ENCODE results near the gene ZNF155. TPM values are rescaled to one million over a fixed set of nuclear protein-coding genes. Genes with fewer than 3 reads are reported as not detected.
A peak's percentile ranks its signal among the peaks of the same experiment; 100 is the strongest.

ZNF155 gene
- total and polyA plus RNA-seq, 8 donors = 7.2 to 20.6 (median 17.0) TPM

DNA sequence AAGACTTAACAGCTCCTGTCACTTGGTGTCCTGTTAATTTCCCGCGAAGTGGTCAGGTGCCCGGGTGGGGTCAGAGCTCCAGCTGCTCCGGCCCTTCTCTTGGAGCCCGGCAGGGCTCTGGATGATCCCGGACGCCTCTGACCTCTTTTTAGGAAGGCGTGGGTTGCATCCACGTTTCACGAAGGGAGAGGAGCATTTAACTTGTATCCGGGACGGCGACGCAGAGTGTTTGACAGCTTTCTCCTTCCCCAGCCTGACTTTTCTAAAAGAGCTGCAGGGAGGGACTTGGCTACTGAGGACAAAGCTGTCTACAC lies 656 bp downstream of the ZNF155 start:
- DNase-seq = peak in 2 of 4 donors; percentile 38 to 64
- intact Hi-C loops (cut with DNase I) = no loop called here

GRCh38 chr19:43997631-43998290 lies 13.8 kb downstream of the ZNF155 start:
- ATAC-seq = no peak
- no peak for DNase-seq
- H3K36me3 ChIP-seq = peaks cover 0 to 51% of the 10 kb centered on the region in 2 donors
- TF ChIP-seq CTCF (IDR thresholded peaks at IDR 0.05) = no peak
- H3K4me3 ChIP-seq = no peak overlapping the region
- H3K4me1 ChIP-seq = peaks cover 3 to 6% of the 10 kb centered on the region in 2 donors
- no peak overlapping the region for H3K27ac ChIP-seq
- no peaks in the 10 kb centered on the region for H3K27me3 ChIP-seq
- intact Hi-C loops (cut with DNase I) = no loop called here
- peaks cover 0 to 42% of the 10 kb centered on the region in 2 donors for H3K9me3 ChIP-seq

More for the DNA sequence above, 656 bp downstream of the ZNF155 start:
- Histone ChIP-seq H3K4me1 (peaks cover 0 to 15% of the 10 kb centered on the region in 2 donors), H3K27ac (peak overlapping the region; percentile 50 to 53), H3K4me3 (peak overlapping the region; percentile 71 to 77), H3K36me3 (peaks cover 0 to 18% of the 10 kb centered on the region in 2 donors), H3K27me3 (no peaks in the 10 kb centered on the region), H3K9me3 (peaks cover 0 to 38% of the 10 kb centered on the region in 2 donors)
- no peak for TF ChIP-seq CTCF (IDR thresholded peaks at IDR 0.05)
- peak; percentile 65 for ATAC-seq

DNA sequence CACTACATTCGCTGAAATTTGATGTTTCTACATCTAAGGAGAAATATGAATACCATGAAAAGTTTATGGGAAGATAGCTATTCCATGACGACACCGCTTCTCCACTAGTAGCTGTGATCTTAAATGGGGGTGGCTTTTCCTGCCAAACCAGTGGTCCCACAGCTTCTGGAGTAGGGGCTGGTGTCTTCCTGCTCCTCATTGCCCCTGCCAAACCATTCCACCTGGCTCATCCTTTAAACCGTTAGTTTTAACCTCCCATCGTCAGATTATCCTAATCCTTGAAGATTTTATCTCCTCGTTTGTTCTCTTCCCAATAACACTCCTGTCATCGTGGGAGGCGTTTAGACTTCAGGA lies 18.2 kb downstream of the ZNF155 start:
- ATAC-seq (no peak), DNase-seq (peak in 2 of 4 donors; percentile 3 to 5)
- Histone ChIP-seq H3K9me3 (peaks cover 0 to 31% of the 10 kb centered on the region in 2 donors), H3K36me3 (peaks cover 0 to 14% of the 10 kb centered on the region in 2 donors), H3K27ac (peak overlapping the region; percentile 27 to 74), H3K27me3 (no peaks in the 10 kb centered on the region), H3K4me1 (peaks cover 3 to 35% of the 10 kb centered on the region in 2 donors), H3K4me3 (peak overlapping the region; percentile 65 to 67)
- intact Hi-C loops (cut with DNase I) = no loop called here
- TF ChIP-seq CTCF (IDR thresholded peaks at IDR 0.05) = no peak

DNA sequence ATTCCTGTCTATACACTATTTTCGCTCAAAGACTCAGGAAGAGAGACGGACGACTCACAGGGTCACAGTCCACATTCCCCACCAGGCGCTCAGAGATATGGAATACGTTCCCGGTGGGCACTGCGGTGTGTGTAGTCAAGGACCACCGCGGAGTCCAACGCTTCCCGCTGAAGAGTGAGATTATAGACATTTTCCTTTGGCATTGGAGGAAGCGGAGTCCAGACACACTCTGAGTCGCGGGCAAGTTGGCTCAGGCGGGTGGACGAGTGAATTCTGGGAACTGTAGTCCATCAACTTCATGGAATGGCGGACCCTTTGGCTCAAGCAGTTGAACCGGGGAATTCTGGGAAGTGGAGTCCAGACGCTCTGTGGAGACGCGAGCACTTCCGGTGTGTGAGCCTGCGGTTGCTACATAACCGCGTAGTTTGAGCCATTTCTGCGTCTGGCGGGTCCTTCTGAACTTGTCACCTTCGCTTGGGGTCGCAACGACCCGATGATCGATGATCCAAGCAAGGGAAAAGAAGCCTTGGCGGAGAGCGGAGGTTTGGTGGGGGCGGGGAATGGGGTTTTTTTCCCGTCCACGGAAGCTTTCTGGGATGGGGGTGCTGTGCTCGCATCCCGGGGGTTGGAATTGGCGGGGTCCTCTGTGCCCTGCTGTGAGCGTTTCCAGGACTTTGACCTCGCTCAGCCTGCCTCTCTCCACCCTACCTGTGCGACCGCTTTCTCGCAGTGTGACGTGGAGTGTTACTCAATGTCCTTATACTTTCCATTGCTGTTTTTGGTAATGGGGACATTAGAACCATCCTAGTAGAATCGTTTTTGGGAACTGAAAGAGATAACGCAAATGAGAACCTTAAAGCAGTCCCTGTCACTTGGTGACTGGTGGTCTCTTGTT lies 18.8 kb downstream of the ZNF155 start, which contains the start of gene ZNF230:
Gene ZNF230, plus strand, starts transcription at position 392 of the 895 bp plus-strand sequence. CDS start 4,122 bp downstream, outside the sequence.
- Histone ChIP-seq H3K9me3 (peaks cover 0 to 31% of the 10 kb centered on the region in 2 donors), H3K27me3 (no peaks in the 10 kb centered on the region), H3K4me3 (peak within 1 kb of the TSS; percentile 65 to 67), H3K4me1 (peaks cover 3 to 35% of the 10 kb centered on the region in 2 donors), H3K36me3 (peaks cover 0 to 14% of the 10 kb centered on the region in 2 donors), H3K27ac (peak within 1 kb of the TSS; percentile 36 to 74)
- ATAC-seq = peak; percentile 100
- intact Hi-C loops (cut with DNase I) = no loop called here
- peak; percentile 90 to 97 (median 94) for DNase-seq
- no peak for TF ChIP-seq CTCF (IDR thresholded peaks at IDR 0.05)

All from left lung (tissue), 10 donors.